Fibroblast of lung (primary cell): ENCODE measurements around the gene GPR132. TPM values are rescaled to one million over a fixed set of nuclear protein-coding genes. Genes with fewer than 3 reads are reported as not detected.

Experiments used
- DNase-seq, 2 donors: peaks; one replicate each; pipeline versions ENCODE4 v3.0.0 to v3.0.0-alpha.2; 2010; ENCODE audit warnings: low read depth in 2 of 2
- H2AFZ ChIP-seq: 2 replicates; pipeline ENCODE4 v1.5.1; 2012; ENCODE audit warnings: low read length, control low read depth, inconsistent platforms
- H3K27ac ChIP-seq: 2 replicates; pipeline ENCODE4 v1.5.1; 2011; ENCODE audit warnings: low read length, control low read depth; ENCODE audit not compliant: insufficient read depth
- H3K27me3 ChIP-seq: 2 replicates; pipeline ENCODE4 v1.5.1; 2011; ENCODE audit warnings: mild to moderate bottlenecking, low read length; ENCODE audit not compliant: control insufficient read depth, insufficient read depth
- H3K36me3 ChIP-seq: 2 replicates; pipeline ENCODE4 v1.5.1; 2011; ENCODE audit warnings: low read length; ENCODE audit not compliant: control insufficient read depth, insufficient read depth
- H3K4me1 ChIP-seq: 2 replicates; pipeline ENCODE4 v1.5.1; 2011; ENCODE audit warnings: low read length; ENCODE audit not compliant: control insufficient read depth, insufficient read depth; ENCODE audit errors: extremely low read depth
- H3K4me2 ChIP-seq: 2 replicates; pipeline ENCODE4 v1.5.1; 2011; ENCODE audit warnings: low read length, control low read depth; ENCODE audit not compliant: insufficient read depth; ENCODE audit errors: extremely low read depth
- H3K4me3 ChIP-seq, 4 experiments: fragments of 200-600 bp in 1 of 4; sonication (generic) in 1 of 4; replicated peaks in 1 of 4; 2 replicates each; pipeline ENCODE4 v1.5.1; 2011 to 2016; ENCODE audit warnings: low read length in 4 of 4, low read depth in 3 of 4, mild to moderate bottlenecking in 3 of 4, control low read depth in 2 of 4, inconsistent platforms in 1 of 4, mixed read lengths in 1 of 4; ENCODE audit not compliant: insufficient read depth in 1 of 4; ENCODE audit errors: control extremely low read depth in 1 of 4
- H3K79me2 ChIP-seq: 2 replicates; pipeline ENCODE4 v1.5.1; 2012; ENCODE audit warnings: mild to moderate bottlenecking, low read length, inconsistent platforms; ENCODE audit not compliant: control insufficient read depth, insufficient read depth
- H3K9ac ChIP-seq: 2 replicates; pipeline ENCODE4 v1.5.1; 2011; ENCODE audit warnings: mild to moderate bottlenecking, low read length, control low read depth; ENCODE audit not compliant: insufficient read depth
- H3K9me3 ChIP-seq: 2 replicates; pipeline ENCODE4 v1.5.1; 2012; ENCODE audit warnings: low read depth, low read length; ENCODE audit not compliant: control insufficient read depth, insufficient read depth
- H4K20me1 ChIP-seq: 2 replicates; pipeline ENCODE4 v1.5.1; 2011; ENCODE audit warnings: low read length; ENCODE audit not compliant: control insufficient read depth, insufficient read depth; ENCODE audit errors: extremely low read depth
- CTCF ChIP-seq, 2 donors: IDR thresholded peaks in 1 of 2; conservative IDR thresholded peaks in 1 of 2; 1 replicate in 1 of 2; 2 replicates in 1 of 2; pipeline ENCODE4 v1.5.1; 2011 to 2012; ENCODE audit warnings: low read length in 2 of 2, control low read depth in 1 of 2, inconsistent platforms in 1 of 2, low read depth in 1 of 2, mild to moderate bottlenecking in 1 of 2
- EZH2 ChIP-seq: IDR thresholded peaks from 2 replicates; pipeline ENCODE4 v1.5.1; 2012; ENCODE audit warnings: low read length, control low read depth, mild to moderate bottlenecking; ENCODE audit errors: missing control alignments
- polyA plus RNA-seq, 2 donors: library from polyadenylated mRNA; depleted of rRNA in 1 of 2; stranded (reverse) in 1 of 2; unstranded in 1 of 2; fragments of >200 nt; gene quantifications; 2 replicates each; pipeline ENCODE4 v1.2.1, GENCODE V29; 2011 to 2012; ENCODE audit warnings: missing spikeins in 1 of 2
- total RNA-seq: library from RNA; depleted of rRNA; stranded (reverse); fragments of >200 nt; gene quantifications from 2 replicates; pipeline ENCODE4 v1.2.1, GENCODE V29; 2014

Gene GPR132
- total and polyA plus RNA-seq, 2 donors (not counting 1 experiment from before 2014, with no cell fraction given): 0.17 TPM; not detected in 1

- Histone ChIP-seq H3K4me2 (no peak overlapping the region), H3K9ac (no peak overlapping the region), H3K79me2 (no peaks in the 10 kb centered on the region), H3K27ac (no peak overlapping the region), H3K4me1 (peaks cover 10% of the 10 kb centered on the region), H3K9me3 (no peaks in the 10 kb centered on the region), H3K27me3 (peaks cover 5% of the 10 kb centered on the region), H3K36me3 (no peaks in the 10 kb centered on the region), H4K20me1 (no peaks in the 10 kb centered on the region), H2AFZ (no peak overlapping the region), H3K4me3 (no peak overlapping the region)
- TF ChIP-seq CTCF (conservative IDR thresholded peaks at IDR 0.05 in 1 of 2, IDR thresholded peaks at IDR 0.05 in 1 of 2; ENCODE audit: low read depth in 1 of 2, low read length in 2 of 2): no peak
- no peak for DNase-seq
Observed at GRCh38 chr14:105096206-105096875, 31.1 kb upstream of the GPR132 start.

- TF ChIP-seq EZH2 (no peak), CTCF (conservative IDR thresholded peaks at IDR 0.05 in 1 of 2, IDR thresholded peaks at IDR 0.05 in 1 of 2; ENCODE audit: low read depth in 1 of 2, low read length in 2 of 2) (no peak)
- H3K27ac ChIP-seq: no peak overlapping the region
Observed at GRCh38 chr14:105095236-105095805, 30.1 kb upstream of the GPR132 start.

GRCh38 chr14:105094193-105094907 lies 29.1 kb upstream of the GPR132 start:
- peak overlapping the region; percentile 80 for H3K4me2 ChIP-seq
- H3K9me3 ChIP-seq: no peaks in the 10 kb centered on the region
- H3K9ac ChIP-seq: peak overlapping the region; percentile 42
- no peaks in the 10 kb centered on the region for H3K36me3 ChIP-seq
- H2AFZ ChIP-seq: peak overlapping the region; percentile 64
- H3K4me1 ChIP-seq: peaks cover 17% of the 10 kb centered on the region
- TF ChIP-seq CTCF (conservative IDR thresholded peaks at IDR 0.05 in 1 of 2, IDR thresholded peaks at IDR 0.05 in 1 of 2; ENCODE audit: low read depth in 1 of 2, low read length in 2 of 2) (no peak), EZH2 (no peak)
- H4K20me1 ChIP-seq: no peaks in the 10 kb centered on the region
- H3K27me3 ChIP-seq: peaks cover 3% of the 10 kb centered on the region
- H3K4me3 ChIP-seq: peak overlapping the region; percentile 40 to 86 (median 70)
- H3K27ac ChIP-seq: no peak overlapping the region
- no peaks in the 10 kb centered on the region for H3K79me2 ChIP-seq
- DNase-seq: no peak

More at GRCh38 chr14:105095236-105095805, 30.1 kb upstream of the GPR132 start:
- Histone ChIP-seq H3K9ac (no peak overlapping the region), H3K79me2 (no peaks in the 10 kb centered on the region), H2AFZ (no peak overlapping the region), H3K9me3 (no peaks in the 10 kb centered on the region), H4K20me1 (no peaks in the 10 kb centered on the region), H3K36me3 (no peaks in the 10 kb centered on the region), H3K4me3 (no peak overlapping the region), H3K4me1 (peaks cover 13% of the 10 kb centered on the region), H3K27me3 (peaks cover 4% of the 10 kb centered on the region), H3K4me2 (no peak overlapping the region)
- no peak for DNase-seq
